WERI-Rb-1 (cell line): ENCODE measurements around the gene C22orf23.

Experiments
- DNase-seq: peaks from one replicate; pipeline ENCODE4 v3.0.0-alpha.2; 2020
- H3K27ac ChIP-seq: fragments of 250-450 bp; sonication (Bioruptor Pico); 2 replicates; pipeline ENCODE4 v1.5.1; 2020; ENCODE audit warnings: mild to moderate bottlenecking, moderate library complexity
- H3K27me3 ChIP-seq: fragments of 250-450 bp; sonication (Bioruptor Pico); 2 replicates; pipeline ENCODE4 v1.5.1; 2021; ENCODE audit warnings: mild to moderate bottlenecking, low read depth, moderate library complexity; ENCODE audit not compliant: insufficient read depth, severe bottlenecking
- H3K36me3 ChIP-seq: fragments of 250-450 bp; sonication (Bioruptor Pico); 2 replicates; pipeline ENCODE4 v1.5.1; 2020; ENCODE audit warnings: mild to moderate bottlenecking, moderate library complexity
- H3K4me3 ChIP-seq: 2 replicates; pipeline ENCODE4 v1.5.1; 2011; ENCODE audit warnings: low read depth, mild to moderate bottlenecking, control low read depth, low read length
- H3K9me3 ChIP-seq: fragments of 250-450 bp; sonication (Bioruptor Pico); 2 replicates; pipeline ENCODE4 v1.5.1; 2021; ENCODE audit warnings: mild to moderate bottlenecking, moderate library complexity; ENCODE audit not compliant: severe bottlenecking
- TF ChIP-seq, protein P1 (sequence below): IDR thresholded peaks from 2 replicates; pipeline ENCODE4 v1.5.1; 2011; ENCODE audit warnings: low read depth, mild to moderate bottlenecking, control low read depth, inconsistent platforms, low read length

C22orf23 gene

DNA sequence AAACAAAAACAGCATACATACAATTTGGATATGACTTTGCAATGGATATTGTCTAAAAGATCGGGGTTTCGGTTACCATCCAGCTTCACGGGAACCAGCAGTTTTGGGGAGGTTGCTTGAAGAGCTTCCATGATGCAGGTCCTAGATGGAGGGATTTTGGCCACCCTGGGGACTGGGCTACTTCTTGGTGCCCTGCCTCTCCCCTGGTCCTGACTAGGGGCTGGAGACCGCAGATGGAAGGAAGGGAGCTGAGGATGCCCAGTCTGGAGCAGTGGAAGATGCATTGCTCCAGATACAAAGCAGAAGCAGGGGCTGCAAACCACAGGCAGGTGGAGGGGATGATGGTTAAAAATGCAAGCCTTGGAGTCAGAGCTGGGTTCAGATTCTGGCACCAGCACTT lies 17.5 kb upstream of the C22orf23 start:
- Histone ChIP-seq H3K27me3 (no peaks in the 10 kb centered on the region), H3K27ac (no peak overlapping the region), H3K4me3 (no peak overlapping the region), H3K36me3 (peaks cover 19% of the 10 kb centered on the region), H3K9me3 (no peaks in the 10 kb centered on the region)
- DNase-seq, result no peak
- TF ChIP-seq, protein P1, sequence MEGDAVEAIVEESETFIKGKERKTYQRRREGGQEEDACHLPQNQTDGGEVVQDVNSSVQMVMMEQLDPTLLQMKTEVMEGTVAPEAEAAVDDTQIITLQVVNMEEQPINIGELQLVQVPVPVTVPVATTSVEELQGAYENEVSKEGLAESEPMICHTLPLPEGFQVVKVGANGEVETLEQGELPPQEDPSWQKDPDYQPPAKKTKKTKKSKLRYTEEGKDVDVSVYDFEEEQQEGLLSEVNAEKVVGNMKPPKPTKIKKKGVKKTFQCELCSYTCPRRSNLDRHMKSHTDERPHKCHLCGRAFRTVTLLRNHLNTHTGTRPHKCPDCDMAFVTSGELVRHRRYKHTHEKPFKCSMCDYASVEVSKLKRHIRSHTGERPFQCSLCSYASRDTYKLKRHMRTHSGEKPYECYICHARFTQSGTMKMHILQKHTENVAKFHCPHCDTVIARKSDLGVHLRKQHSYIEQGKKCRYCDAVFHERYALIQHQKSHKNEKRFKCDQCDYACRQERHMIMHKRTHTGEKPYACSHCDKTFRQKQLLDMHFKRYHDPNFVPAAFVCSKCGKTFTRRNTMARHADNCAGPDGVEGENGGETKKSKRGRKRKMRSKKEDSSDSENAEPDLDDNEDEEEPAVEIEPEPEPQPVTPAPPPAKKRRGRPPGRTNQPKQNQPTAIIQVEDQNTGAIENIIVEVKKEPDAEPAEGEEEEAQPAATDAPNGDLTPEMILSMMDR, result no peak

DNA sequence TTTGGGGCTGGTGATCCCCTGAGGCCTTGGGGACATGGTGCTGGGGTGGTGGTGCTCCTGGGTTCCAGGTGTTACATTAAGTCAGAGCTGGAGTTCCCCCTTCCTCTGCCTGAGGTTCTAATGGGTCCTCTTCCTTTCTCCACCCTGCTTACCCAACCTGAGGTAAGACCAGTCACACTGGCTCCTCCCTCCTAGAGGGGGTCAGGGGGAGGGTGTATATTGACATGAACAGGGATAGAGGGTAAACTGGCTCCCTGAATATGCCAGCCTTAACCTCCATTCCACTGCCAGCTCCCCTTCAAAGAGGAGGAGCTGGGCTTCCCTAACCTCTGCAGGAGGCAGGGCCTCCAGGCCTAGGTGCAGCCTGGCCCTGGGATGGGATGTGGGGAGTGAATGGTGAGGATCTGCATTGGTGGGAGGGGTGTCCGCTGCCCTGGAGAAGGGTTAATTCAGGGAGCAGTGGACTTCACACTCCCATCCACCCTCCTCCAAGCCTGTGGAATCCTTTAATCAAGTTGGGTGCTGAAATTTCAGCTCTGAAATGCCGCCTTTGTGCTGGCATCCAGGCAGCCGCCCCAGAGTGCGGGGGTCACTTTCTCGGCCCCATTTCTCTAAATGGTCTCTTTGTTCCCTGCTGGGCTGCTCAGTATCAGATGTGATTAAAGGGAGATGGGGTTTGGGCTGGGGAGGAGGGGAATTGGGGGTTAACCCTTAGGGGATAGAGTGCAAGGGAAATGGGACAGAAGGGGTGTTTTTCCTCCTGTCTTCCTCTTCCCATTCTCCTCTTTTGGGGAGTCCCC lies 15.3 kb upstream of the C22orf23 start:
- no peak overlapping the region for H3K4me3 ChIP-seq
- H3K9me3 ChIP-seq, result no peaks in the 10 kb centered on the region
- no peaks in the 10 kb centered on the region for H3K27me3 ChIP-seq
- no peak for DNase-seq
- H3K27ac ChIP-seq, result no peak overlapping the region
- TF ChIP-seq, protein P1, result no peak
- H3K36me3 ChIP-seq, result peaks cover 19% of the 10 kb centered on the region

DNA sequence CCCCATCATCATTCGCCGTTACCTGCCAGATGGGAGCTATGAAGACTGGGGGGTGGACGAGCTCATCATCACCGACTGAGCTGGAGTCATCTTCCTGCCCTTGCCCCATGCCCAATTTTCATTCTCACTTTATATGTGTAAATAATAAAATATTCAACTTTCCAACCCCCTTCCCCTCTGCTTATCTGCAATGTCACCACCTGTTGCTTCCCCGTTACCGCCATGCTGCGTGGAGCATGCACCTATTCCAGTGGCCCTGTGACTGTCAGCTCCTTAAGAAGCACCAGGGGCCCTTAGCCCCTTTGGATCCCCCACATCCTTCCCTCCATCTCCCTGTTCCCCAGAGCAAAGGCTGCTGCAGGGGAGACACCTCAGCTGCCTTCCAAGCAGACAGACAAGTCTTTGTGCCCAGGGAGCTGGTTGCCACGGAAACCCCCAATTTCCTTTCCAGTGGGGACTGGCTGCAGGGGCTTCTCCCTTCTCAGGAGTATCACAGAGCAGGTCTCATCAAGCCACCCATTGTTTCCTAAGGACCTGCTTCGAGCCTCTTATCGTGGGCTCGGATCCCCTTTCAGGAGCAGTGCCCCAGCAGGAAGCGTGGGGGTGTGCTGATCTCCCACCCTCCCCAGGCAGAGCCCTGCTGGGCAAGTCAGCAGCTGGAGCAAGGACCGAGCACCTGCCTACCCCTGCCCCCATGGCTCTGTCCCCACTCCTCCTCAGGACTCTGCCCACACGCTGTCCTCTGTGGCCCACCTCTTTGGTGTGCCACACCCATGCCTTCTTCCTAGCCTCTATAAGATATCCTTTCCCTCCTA lies 14.4 kb upstream of the C22orf23 start:
- Histone ChIP-seq H3K9me3 (no peaks in the 10 kb centered on the region), H3K4me3 (no peak overlapping the region), H3K27ac (no peak overlapping the region), H3K36me3 (peaks cover 25% of the 10 kb centered on the region), H3K27me3 (no peaks in the 10 kb centered on the region)
- TF ChIP-seq, protein P1, result no peak
- DNase-seq, result no peak

DNA sequence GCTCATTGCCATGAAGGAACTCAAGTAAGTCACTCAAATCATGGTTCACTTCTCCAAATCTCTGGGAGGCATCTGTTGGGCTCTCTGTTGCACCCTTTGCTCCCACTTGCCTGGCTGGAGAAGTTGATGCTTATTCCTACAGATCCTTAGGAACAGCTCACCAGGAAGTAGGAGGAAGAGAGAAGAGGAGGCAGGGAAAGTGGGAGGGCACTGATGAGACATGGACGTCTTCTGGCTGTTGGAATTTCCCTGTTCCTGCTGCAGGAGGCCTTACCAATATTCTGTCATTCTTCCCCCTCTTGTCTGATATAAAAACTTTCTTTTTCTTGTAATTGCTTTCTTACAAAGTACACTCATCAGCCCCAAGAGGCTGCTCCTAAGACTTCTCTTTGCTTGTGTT lies 13.7 kb upstream of the C22orf23 start:
- Histone ChIP-seq H3K9me3 (no peaks in the 10 kb centered on the region), H3K4me3 (no peak overlapping the region), H3K36me3 (peaks cover 32% of the 10 kb centered on the region), H3K27me3 (no peaks in the 10 kb centered on the region), H3K27ac (no peak overlapping the region)
- TF ChIP-seq, protein P1, result no peak
- DNase-seq, result no peak

DNA sequence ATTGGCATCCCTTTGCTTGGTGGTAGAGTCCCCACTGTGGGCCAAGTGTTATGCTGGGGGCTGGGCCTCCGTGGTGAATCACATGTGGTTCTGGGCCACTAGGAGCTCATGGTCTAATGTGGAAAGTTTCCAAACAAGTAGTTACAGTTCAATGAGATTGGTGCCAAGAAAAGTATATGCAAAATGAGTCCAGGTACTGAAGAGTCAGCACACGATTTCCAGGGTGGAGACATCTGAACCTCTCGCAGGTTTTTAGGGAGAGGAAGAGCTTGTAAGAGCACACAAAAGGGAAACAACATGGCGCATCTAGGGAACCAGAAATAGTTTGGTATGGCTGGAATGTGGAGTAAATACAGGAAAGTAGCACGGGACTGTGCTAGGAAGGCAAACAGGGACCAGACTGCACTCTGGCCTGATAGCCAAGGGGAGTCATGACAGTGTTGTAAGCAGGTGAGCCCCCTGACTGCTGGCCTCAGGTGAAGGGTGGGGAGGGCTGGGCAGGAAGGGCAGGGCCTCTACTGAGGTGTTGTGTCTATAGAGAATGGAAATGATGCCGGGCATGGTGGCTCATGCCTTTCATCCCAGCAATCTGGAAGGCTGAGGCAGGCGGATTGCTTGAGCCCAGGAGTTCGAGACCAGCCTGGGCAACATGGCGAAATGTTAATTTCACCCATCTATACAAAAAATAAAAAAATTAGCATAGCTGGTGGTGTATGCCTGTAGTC lies 12.7 kb upstream of the C22orf23 start:
- Histone ChIP-seq H3K27me3 (no peaks in the 10 kb centered on the region), H3K9me3 (no peaks in the 10 kb centered on the region), H3K27ac (no peak overlapping the region), H3K4me3 (no peak overlapping the region), H3K36me3 (peaks cover 42% of the 10 kb centered on the region)
- TF ChIP-seq, protein P1, result no peak
- no peak for DNase-seq
